Endothelial cell of umbilical vein (primary cell): ENCODE results near the gene SMARCA1. TPM values are rescaled to one million over a fixed set of nuclear protein-coding genes. Genes with fewer than 3 reads are reported as not detected.

Experiments
- BruUV-seq: library from RNA; stranded (reverse); fragments of 400-500 nt; replicated peaks from 2 replicates; lab custom pipeline; 2021; lab: Mats Ljungman, UMichigan
- CTCF ChIA-PET: fragments of 300-600, 350-600 bp; sonication (Branson Sonifier 250); formaldehyde crosslinking; loops from one replicate; lab custom pipeline; 2021; ENCODE audit warnings: antibody characterized with exemption, inconsistent platforms; lab: Charles Lee
- POLR2A ChIA-PET: fragments of 300-600, 350-600 bp; sonication (Branson Sonifier 250); formaldehyde crosslinking; loops from one replicate; lab custom pipeline; 2021; ENCODE audit warnings: antibody characterized with exemption, inconsistent platforms; lab: Charles Lee
- DNase-seq: peaks from one replicate; pipeline ENCODE4 v3.0.0-alpha.2; 2011; ENCODE audit warnings: low read depth, low spot score
- FAIRE-seq: peaks from 2 replicates; lab custom pipeline; 2011; peaks lifted over from hg19 to GRCh38; lab: Jason Lieb, UNC
- H2AFZ ChIP-seq: 2 replicates; pipeline ENCODE4 v1.6.0; 2012; ENCODE audit warnings: low read depth, low read length, control low read depth, inconsistent platforms
- H3K27ac ChIP-seq: 2 replicates; pipeline ENCODE4 v1.5.1; 2011; ENCODE audit warnings: low read depth, mild to moderate bottlenecking, control low read depth, low read length, moderate library complexity; ENCODE audit not compliant: insufficient read depth
- H3K27me3 ChIP-seq, 2 experiments: 2 replicates each; pipeline versions ENCODE4 v1.6.0 to v1.6.1; 2011; ENCODE audit warnings: low read length in 2 of 2, mixed read lengths in 1 of 2; ENCODE audit not compliant: control insufficient read depth in 2 of 2, insufficient read depth in 2 of 2
- H3K36me3 ChIP-seq, 2 experiments: 2 replicates in 1 of 2; 3 replicates in 1 of 2; pipeline ENCODE4 v1.5.1; 2011; ENCODE audit warnings: low read length in 2 of 2, mild to moderate bottlenecking in 1 of 2, moderate library complexity in 1 of 2; ENCODE audit not compliant: control insufficient read depth in 2 of 2, insufficient read depth in 2 of 2; ENCODE audit errors: extremely low read depth in 1 of 2
- H3K4me1 ChIP-seq: 3 replicates; pipeline ENCODE4 v1.5.1; 2011; ENCODE audit warnings: mild to moderate bottlenecking, low read length; ENCODE audit not compliant: control insufficient read depth, insufficient read depth; ENCODE audit errors: extremely low read depth
- H3K4me2 ChIP-seq: 2 replicates; pipeline ENCODE4 v1.6.1; 2011; ENCODE audit warnings: low read length, control low read depth, mixed read lengths; ENCODE audit not compliant: insufficient read depth
- H3K4me3 ChIP-seq, 3 experiments: fragments of 200-600 bp in 1 of 3; sonication (generic), shearing (Covaris generic) in 1 of 3; replicated peaks in 1 of 3; 2 replicates each; pipeline ENCODE4 v1.5.1; 2011 to 2016; ENCODE audit warnings: control low read depth in 3 of 3, low read length in 3 of 3, mild to moderate bottlenecking in 2 of 3, inconsistent platforms in 1 of 3, low read depth in 1 of 3, moderate library complexity in 1 of 3; ENCODE audit not compliant: insufficient read depth in 1 of 3
- H3K79me2 ChIP-seq: 2 replicates; pipeline ENCODE4 v1.6.0; 2012; ENCODE audit warnings: low read length, inconsistent platforms; ENCODE audit not compliant: control insufficient read depth, insufficient read depth
- H3K9ac ChIP-seq: replicated peaks from 2 replicates; pipeline ENCODE3; 2011; ENCODE audit warnings: low read length, control low read depth; ENCODE audit not compliant: insufficient read depth; ENCODE audit errors: extremely low read depth
- H3K9me1 ChIP-seq: replicated peaks from 3 replicates; pipeline ENCODE4 v1.6.0; 2011; ENCODE audit warnings: mild to moderate bottlenecking, low read length; ENCODE audit not compliant: control insufficient read depth, insufficient read depth; ENCODE audit errors: extremely low read depth
- H3K9me3 ChIP-seq: replicated peaks from 2 replicates; pipeline ENCODE4 v1.5.1; 2012; ENCODE audit warnings: low read length, inconsistent platforms; ENCODE audit not compliant: control insufficient read depth, insufficient read depth
- H4K20me1 ChIP-seq: replicated peaks from 2 replicates; pipeline ENCODE3; 2011; ENCODE audit warnings: mild to moderate bottlenecking, low read length; ENCODE audit not compliant: control insufficient read depth, insufficient read depth; ENCODE audit errors: extremely low read depth
- EZH2 ChIP-seq: IDR thresholded peaks from 2 replicates; pipeline ENCODE4 v1.6.1; 2012; ENCODE audit warnings: borderline replicate concordance, low read depth, mild to moderate bottlenecking, moderate library complexity, low read length, inconsistent platforms; ENCODE audit not compliant: severe bottlenecking
- FOS ChIP-seq: IDR thresholded peaks from 2 replicates; pipeline ENCODE4 v1.6.1; 2011; ENCODE audit warnings: mild to moderate bottlenecking, low read length, moderate library complexity, borderline replicate concordance; ENCODE audit not compliant: insufficient read depth
- GATA2 ChIP-seq: IDR thresholded peaks from 2 replicates; pipeline ENCODE4 v1.7.0; 2011; ENCODE audit warnings: low read depth, mild to moderate bottlenecking, moderate library complexity, mixed read lengths, low read length; ENCODE audit not compliant: insufficient read length, insufficient read depth
- POLR2A ChIP-seq: IDR thresholded peaks from 2 replicates; pipeline ENCODE4 v1.6.1; 2012; ENCODE audit warnings: low read depth, mild to moderate bottlenecking, control low read depth, low read length
- dilution Hi-C: fragments of 300-500 bp; cut with MboI; formaldehyde crosslinking; loops from one replicate; pipeline ENCODE4 v1.15.0; 2019; ENCODE audit warnings: low sequenced_read_pairs; ENCODE audit not compliant: extremely low pct_ligation_motif_present
- intact Hi-C: fragments of 100-400 bp; cut with micrococcal nuclease; formaldehyde crosslinking; loops from one replicate; pipeline ENCODE4 v1.10.0; 2022
- polyA plus RNA-seq, 4 experiments: library from polyadenylated mRNA; depleted of rRNA in 3 of 4; stranded (reverse) in 3 of 4; unstranded in 1 of 4; fragments of >200 nt; gene quantifications; 2 replicates each; pipeline versions ENCODE4 v1.2.1 to v1.2.3, GENCODE V29; 2011 to 2012; ENCODE audit warnings: missing spikeins in 1 of 4
- total RNA-seq: library from RNA; stranded (reverse); gene quantifications from 2 replicates; pipeline ENCODE4 v1.2.3, GENCODE V29; 2021
- TF ChIP-seq, protein P1 (sequence below): IDR thresholded peaks from 2 replicates; pipeline ENCODE4 v1.6.1; 2011; ENCODE audit not compliant: insufficient read depth, insufficient read length
- TF ChIP-seq, protein P2 (sequence below), 2 donors: IDR thresholded peaks; 1 replicate in 1 of 2; 2 replicates in 1 of 2; pipeline ENCODE4 v1.5.1; 2011; ENCODE audit warnings: low read length in 2 of 2, mild to moderate bottlenecking in 2 of 2, moderate library complexity in 2 of 2, control low read depth in 1 of 2, inconsistent platforms in 1 of 2, low read depth in 1 of 2; ENCODE audit not compliant: insufficient read depth in 1 of 2; ENCODE audit errors: extremely low read depth in 1 of 2

The SMARCA1 gene
- total and polyA plus RNA-seq, 2 donors (not counting 3 experiments of a cell fraction or from before 2014, with no cell fraction given) = 8.3 to 29.7 TPM

DNA sequence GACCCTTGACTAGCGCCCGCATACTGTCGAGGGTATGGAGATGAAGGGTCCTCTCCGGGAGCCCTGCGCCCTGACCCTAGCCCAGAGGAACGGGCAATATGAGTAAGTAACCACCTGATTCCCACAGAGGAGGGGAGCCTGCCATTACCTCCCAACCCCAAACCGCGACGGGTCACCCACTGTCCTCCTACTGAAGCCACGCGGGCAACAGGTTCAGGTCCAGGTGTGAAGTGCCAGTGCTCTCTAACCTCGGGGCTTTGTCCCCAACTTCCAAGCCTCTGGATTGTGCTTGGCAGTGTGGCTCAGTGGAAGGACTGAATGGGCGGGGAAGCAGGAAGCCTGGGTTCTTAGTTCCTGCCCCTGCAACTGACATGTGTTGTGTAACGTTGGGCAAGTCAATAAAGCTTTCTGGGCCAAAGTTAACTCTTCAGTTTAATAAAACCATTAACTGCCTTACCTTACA, 17.5 kb upstream of the SMARCA1 start:
- DNase-seq (peak; percentile 11), FAIRE-seq (peak; percentile 77)
- Histone ChIP-seq H3K9me1 (no peaks in the 10 kb centered on the region), H3K79me2 (peaks cover 7% of the 10 kb centered on the region), H3K9ac (peak overlapping the region; percentile 63), H3K4me3 (peak overlapping the region; percentile 53 to 79 (median 55)), H3K36me3 (no peaks in the 10 kb centered on the region), H3K9me3 (no peaks in the 10 kb centered on the region), H2AFZ (peak overlapping the region; percentile 87), H3K4me1 (peaks cover 10% of the 10 kb centered on the region), H3K4me2 (peak overlapping the region; percentile 90), H4K20me1 (no peaks in the 10 kb centered on the region), H3K27me3 (peaks cover 0 to 2% of the 10 kb centered on the region in 2 experiments), H3K27ac (no peak overlapping the region)
- TF ChIP-seq, protein P1, sequence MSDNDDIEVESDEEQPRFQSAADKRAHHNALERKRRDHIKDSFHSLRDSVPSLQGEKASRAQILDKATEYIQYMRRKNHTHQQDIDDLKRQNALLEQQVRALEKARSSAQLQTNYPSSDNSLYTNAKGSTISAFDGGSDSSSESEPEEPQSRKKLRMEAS = no peak
- no peak for TF ChIP-seq GATA2
- POLR2A ChIA-PET = no interaction called here
- intact Hi-C loops (loop anchor here (2.0 kb wide), 1 partner anchor 18 kb away; the partner anchor contains the start of gene SMARCA1), dilution Hi-C loops (no loop called here)
- BruUV-seq = no TSS peak
- CTCF ChIA-PET = interaction anchor here (1.0 kb wide), 4 partner anchors 15 to 30 kb away, joined by 3 to 5 read pairs (median 4); no protein-coding TSS in a partner anchor

DNA sequence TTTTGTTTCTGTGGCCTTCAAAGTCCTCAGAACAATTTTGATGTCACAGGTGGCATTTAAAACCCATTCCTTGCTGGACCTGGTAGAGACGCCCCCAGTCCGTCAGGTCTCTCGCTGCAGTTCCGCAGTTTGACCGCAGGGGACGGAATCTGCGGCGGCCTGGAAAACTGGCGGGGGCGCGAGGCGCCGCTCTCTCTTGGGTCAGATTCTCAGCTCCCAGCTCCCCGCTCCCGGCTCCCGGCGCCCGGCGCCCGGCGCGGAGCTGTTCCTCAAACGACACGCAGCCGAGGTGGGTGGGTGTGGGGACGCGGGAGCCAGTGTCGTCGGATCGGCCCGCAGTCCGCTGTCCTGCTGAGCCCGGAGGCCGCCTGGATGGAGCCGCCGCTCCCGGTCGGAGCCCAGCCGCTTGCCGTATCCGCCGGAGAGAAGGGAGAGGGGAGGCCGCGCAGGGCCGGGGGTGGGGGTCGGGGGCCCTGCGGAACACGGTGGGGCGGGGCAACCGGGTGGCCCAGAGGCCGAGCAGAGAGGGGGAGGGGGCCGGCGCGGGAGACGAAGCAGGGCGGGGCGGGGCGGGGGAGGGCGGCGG, 16.9 kb upstream of the SMARCA1 start, which contains the start of gene OCRL:
Gene OCRL, plus strand, starts transcription at position 192 of the 586 bp plus-strand sequence. Its CDS starts 181 bp downstream, at position 373.
- peak within 1 kb of the TSS; percentile 44 for H3K27ac ChIP-seq
- peak within 1 kb of the TSS; percentile 87 for H2AFZ ChIP-seq
- peak within 1 kb of the TSS; percentile 90 for H3K4me2 ChIP-seq
- no peaks in the 10 kb centered on the region for H3K9me1 ChIP-seq
- no peaks in the 10 kb centered on the region for H3K36me3 ChIP-seq
- peaks cover 10% of the 10 kb centered on the region for H3K4me1 ChIP-seq
- no TSS peak for BruUV-seq
- dilution Hi-C loops = no loop called here
- H3K9ac ChIP-seq = peak within 1 kb of the TSS; percentile 75
- no peaks in the 10 kb centered on the region for H3K9me3 ChIP-seq
- peaks cover 0 to 2% of the 10 kb centered on the region in 2 experiments for H3K27me3 ChIP-seq
- FAIRE-seq = peak; percentile 90
- peaks cover 7% of the 10 kb centered on the region for H3K79me2 ChIP-seq
- POLR2A ChIA-PET = no interaction called here
- H3K4me3 ChIP-seq = peak within 1 kb of the TSS; percentile 53 to 79 (median 55)
- no peaks in the 10 kb centered on the region for H4K20me1 ChIP-seq
- TF ChIP-seq GATA2 (no peak), EZH2 (no peak), FOS (no peak), POLR2A (no peak)
- TF ChIP-seq, protein P2, sequence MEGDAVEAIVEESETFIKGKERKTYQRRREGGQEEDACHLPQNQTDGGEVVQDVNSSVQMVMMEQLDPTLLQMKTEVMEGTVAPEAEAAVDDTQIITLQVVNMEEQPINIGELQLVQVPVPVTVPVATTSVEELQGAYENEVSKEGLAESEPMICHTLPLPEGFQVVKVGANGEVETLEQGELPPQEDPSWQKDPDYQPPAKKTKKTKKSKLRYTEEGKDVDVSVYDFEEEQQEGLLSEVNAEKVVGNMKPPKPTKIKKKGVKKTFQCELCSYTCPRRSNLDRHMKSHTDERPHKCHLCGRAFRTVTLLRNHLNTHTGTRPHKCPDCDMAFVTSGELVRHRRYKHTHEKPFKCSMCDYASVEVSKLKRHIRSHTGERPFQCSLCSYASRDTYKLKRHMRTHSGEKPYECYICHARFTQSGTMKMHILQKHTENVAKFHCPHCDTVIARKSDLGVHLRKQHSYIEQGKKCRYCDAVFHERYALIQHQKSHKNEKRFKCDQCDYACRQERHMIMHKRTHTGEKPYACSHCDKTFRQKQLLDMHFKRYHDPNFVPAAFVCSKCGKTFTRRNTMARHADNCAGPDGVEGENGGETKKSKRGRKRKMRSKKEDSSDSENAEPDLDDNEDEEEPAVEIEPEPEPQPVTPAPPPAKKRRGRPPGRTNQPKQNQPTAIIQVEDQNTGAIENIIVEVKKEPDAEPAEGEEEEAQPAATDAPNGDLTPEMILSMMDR (IDR thresholded peaks at IDR 0.05; ENCODE audit: extremely low read depth in 1 of 2, insufficient read depth in 1 of 2, low read depth in 1 of 2, low read length in 2 of 2) = peak; percentile 43 to 74
- CTCF ChIA-PET = interaction anchor here (1.0 kb wide), 4 partner anchors 14 to 29 kb away, joined by 3 to 5 read pairs (median 4); no protein-coding TSS in a partner anchor
- DNase-seq = peak; percentile 66
- intact Hi-C loops = loop anchor here (2.0 kb wide), 1 partner anchor 17 kb away; the partner anchor contains the start of gene SMARCA1
